AG10803 (cell line): ENCODE data around the gene ZYG11A.

ENCODE experiments used
- DNase-seq: peaks from one replicate; pipeline ENCODE4 v3.0.0; 2010; ENCODE audit warnings: low read depth
- H3K4me3 ChIP-seq: 2 replicates; pipeline ENCODE4 v1.5.1; 2011; ENCODE audit warnings: mild to moderate bottlenecking, low read length, control low read depth
- CTCF ChIP-seq: conservative IDR thresholded peaks from 2 replicates; pipeline ENCODE4 v1.5.1; 2011; ENCODE audit warnings: mild to moderate bottlenecking, low read length, control low read depth, inconsistent platforms

Gene ZYG11A

GRCh38 chr1:52919051-52919722 lies 76.6 kb downstream of the ZYG11A start:
- DNase-seq: no peak
- TF ChIP-seq CTCF: no peak
- H3K4me3 ChIP-seq: no peak overlapping the region

GRCh38 chr1:52919723-52920483 lies 77.3 kb downstream of the ZYG11A start:
- no peak for DNase-seq
- TF ChIP-seq CTCF: no peak
- no peak overlapping the region for H3K4me3 ChIP-seq

- no peak for TF ChIP-seq CTCF
- peak; percentile 22 for DNase-seq
- peak overlapping the region; percentile 69 for H3K4me3 ChIP-seq
These were observed 78.3 kb downstream of the ZYG11A start for GRCh38 chr1:52920791-52921291.

- DNase-seq: no peak
- no peak overlapping the region for H3K4me3 ChIP-seq
- no peak for TF ChIP-seq CTCF
These were observed 83.0 kb downstream of the ZYG11A start for GRCh38 chr1:52925571-52926005.

- no peak for TF ChIP-seq CTCF
- DNase-seq: no peak
- H3K4me3 ChIP-seq: peak overlapping the region; percentile 80
These were observed 84.3 kb downstream of the ZYG11A start for GRCh38 chr1:52926864-52927211.

GRCh38 chr1:52927212-52928014 lies 84.9 kb downstream of the ZYG11A start, which contains the start of gene SCP2:
SCP2 (plus strand) TSS chr1:52927276; CDS start chr1:52927397, 121 bp downstream.
- DNase-seq: peak; percentile 70
- peak within 1 kb of the TSS; percentile 80 for H3K4me3 ChIP-seq
- no peak for TF ChIP-seq CTCF
